Muscle of arm (tissue), 14 donors: Measurements from ENCODE around the gene FAM236A. TPM values are rescaled to one million over a fixed set of nuclear protein-coding genes. Genes with fewer than 3 reads are reported as not detected.
"Not testable (repeated sequence)": the region's sequence is repeated elsewhere in the genome, so short reads cannot be mapped to it uniquely, and the experiment has no call there.

ENCODE experiments used
- DNase-seq: peaks from one replicate; pipeline ENCODE4 v3.0.0-alpha.2; 2013
- long read RNA-seq, 11 donors: transcript quantifications; one replicate each; lab custom pipeline, GENCODE V29; 2026
- polyA plus RNA-seq, 12 donors: library from polyadenylated mRNA; unstranded; fragments of 120-200 nt; gene quantifications; one replicate each; pipeline ENCODE4 v1.2.1, GENCODE V29; 2013; ENCODE audit not compliant: insufficient read length in 12 of 12

The FAM236A gene
- polyA plus RNA-seq: under 1 TPM in 1 of 12 donors, not detected in 11; 0.39 TPM
- long read RNA-seq, donor 1: 0 reads
- long read RNA-seq, donor 2: 0 reads
- long read RNA-seq, donor 3: 0 reads
- long read RNA-seq, donor 4: 0 reads
- long read RNA-seq, donor 5: 0 reads
- long read RNA-seq, donor 6: 0 reads
- long read RNA-seq, donor 7: 0 reads
- long read RNA-seq, donor 8: 0 reads
- long read RNA-seq, donor 9: 0 reads
- long read RNA-seq, donor 10: 0 reads
- long read RNA-seq, donor 11: 0 reads

DNA sequence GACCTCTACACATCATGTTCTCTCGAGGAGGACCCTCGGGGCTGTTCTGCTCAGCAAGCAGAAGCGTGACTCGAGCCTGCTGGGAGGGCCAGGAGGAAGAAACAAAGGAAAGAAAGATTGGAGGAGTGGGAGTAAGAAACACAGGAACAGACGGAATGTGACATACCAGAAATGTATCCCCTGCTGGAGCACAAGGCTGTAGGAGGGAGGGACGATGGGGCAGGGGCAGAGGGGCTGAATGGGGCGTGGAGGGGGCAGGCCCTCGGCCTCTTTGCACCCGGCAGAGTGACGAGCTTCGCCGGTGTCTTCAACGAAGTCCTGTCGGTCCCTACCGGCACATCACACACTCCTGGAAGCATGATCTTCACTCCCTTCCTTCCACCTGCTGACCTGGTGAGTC is at the start of gene FAM236A:
TSS of gene FAM236A (plus strand) at position 301 of the 400 bp plus-strand sequence. CDS start at position 358, 57 bp downstream.
- DNase-seq: not testable (repeated sequence)

DNA sequence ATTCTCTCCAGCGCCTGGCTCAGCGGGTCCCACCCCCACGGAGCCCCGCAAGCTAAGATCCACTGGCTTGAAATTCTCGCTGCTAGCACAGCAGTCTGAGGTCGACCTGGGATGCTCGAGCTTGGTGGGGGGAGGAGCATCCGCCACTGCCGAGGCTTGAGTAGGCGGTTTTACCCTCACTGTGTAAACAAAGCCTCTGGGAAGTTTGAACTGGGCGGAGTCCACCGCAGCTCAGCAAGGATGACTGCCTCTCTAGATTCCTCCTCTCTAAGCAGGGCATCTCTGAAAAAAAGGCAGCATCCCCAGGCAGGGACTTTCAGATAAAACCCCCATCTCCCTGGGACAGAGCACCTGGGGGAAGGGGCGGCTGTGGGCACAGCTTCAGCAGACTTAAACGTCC is 48.3 kb upstream of the FAM236A start:
- DNase-seq: not testable (repeated sequence)

DNA sequence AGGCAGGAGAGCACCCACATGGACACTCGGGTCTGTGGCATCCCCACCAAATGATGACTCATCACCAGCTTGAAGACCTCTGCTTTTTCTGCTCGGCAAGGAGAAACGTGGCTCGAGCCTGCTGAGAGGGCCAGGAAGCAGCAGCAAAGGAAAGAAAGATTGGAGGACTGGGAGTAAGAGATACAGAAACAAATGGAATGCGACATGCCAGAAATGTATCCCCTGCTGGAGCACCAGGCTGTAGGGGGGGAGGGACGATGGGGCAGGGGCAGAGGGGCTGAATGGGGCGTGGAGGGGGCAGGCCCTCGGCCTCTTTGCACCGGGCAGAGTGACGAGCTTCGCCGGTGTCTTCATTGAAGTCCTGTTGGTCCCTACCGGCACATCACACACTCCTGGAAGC is 25.7 kb upstream of the FAM236A start, which contains the start of gene FAM236C:
TSS of gene FAM236C (plus strand) at position 301 of the 400 bp plus-strand sequence. CDS start 100 bp downstream, outside the sequence.
- DNase-seq: not testable (repeated sequence)

GRCh38 chrX:72916096-72916495 is 21.9 kb upstream of the FAM236A start:
- DNase-seq: not testable (repeated sequence)

- DNase-seq: not testable (repeated sequence)
Observed at GRCh38 chrX:72932283-72932682, 5.7 kb upstream of the FAM236A start.

DNA sequence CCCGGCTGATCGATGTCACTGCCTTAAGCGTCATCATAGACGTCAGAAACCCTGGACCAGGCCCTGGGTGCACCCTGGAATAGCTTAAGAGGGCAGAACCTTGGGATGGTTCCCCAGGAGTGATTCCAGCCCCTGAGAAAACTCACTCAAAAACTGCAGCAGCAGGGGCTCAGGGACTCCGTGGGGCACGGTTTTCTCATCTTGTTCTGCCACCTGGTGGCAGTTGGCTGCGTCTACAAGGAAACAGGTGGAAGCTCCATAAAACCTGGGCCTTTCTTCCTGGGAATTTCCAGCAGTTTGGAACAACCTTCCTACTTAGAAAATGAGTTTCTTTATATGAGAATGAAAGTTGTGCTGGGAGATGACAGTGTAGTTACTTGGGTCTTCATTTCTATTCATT is 1.6 kb upstream of the FAM236A start:
- not testable (repeated sequence) for DNase-seq

GRCh38 chrX:72936882-72937455 is 1.0 kb upstream of the FAM236A start:
- not testable (repeated sequence) for DNase-seq

DNA sequence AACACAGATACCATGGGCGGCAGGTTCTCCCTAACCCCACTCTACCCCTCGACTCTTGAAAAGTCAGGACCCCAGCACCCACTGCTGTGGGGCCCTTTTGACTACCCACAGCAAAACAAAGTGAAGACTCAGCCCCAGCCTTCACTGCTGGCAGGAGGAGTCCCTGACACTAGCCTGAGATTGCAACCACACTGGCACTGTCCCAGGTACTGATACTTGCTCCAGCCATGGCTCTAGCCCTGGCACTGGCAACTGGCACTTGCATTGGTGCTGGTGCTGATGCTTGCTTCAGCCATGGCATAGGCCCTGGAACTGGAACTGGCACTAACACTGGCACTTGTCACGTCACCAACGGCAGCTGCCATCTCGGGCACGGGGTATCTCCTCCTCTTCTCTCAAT is 4.3 kb downstream of the FAM236A start:
- DNase-seq: not testable (repeated sequence)

- not testable (repeated sequence) for DNase-seq
Observed at GRCh38 chrX:72943035-72943818, 5.2 kb downstream of the FAM236A start.

DNA sequence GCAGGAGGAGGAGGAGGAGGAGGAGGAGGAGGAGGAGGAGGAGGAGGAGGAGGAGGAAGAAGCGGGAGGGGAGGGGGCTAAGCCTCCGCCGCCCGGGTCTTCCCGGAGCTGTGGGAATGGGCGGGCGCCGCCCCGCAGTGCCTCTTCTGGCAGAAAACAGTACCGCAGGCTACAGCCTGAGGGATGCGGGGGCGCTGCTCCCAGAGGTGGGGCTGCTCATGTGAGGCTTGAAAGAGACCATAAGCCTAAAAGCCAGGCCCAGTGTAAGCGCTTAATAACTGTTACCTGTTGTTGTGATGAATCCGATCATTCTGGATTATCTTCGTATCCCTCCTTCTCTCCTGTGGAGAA is 5.8 kb downstream of the FAM236A start, which contains the start of gene DMRTC1:
TSS of gene DMRTC1 (minus strand) at position 19 of the 351 bp plus-strand sequence. CDS start 68,143 bp downstream, outside the sequence.
- not testable (repeated sequence) for DNase-seq

DNA sequence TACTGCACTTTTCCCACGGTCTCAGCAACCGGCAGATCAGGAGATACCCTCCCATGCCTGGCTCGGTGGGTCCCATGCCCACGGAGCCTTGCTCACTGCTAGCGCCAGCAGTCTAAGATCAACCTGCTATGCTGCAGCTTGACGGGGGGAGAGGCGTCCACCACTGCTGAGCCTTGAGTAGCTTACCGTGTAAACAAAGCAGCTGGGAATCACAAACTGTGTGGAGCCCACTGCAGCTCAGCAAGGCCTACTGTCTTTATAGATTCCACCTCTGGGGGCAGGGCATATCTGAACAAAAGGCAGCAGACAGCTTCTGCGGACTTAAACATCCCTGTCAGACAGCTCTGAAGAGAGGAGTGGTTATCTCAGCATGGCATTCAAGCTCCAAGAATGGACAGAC is 22.0 kb downstream of the FAM236A start:
- not testable (repeated sequence) for DNase-seq

- not testable (repeated sequence) for DNase-seq
Observed at GRCh38 chrX:72971859-72972258, 33.9 kb downstream of the FAM236A start.

GRCh38 chrX:72974885-72975284 is 36.9 kb downstream of the FAM236A start:
- DNase-seq: not testable (repeated sequence)

GRCh38 chrX:72980894-72981469 is 43.0 kb downstream of the FAM236A start:
- DNase-seq: not testable (repeated sequence)

Other genes with a start within 250 kb of the FAM236A start
- gene PHKA1, start 223.9 kb upstream of the FAM236A start, polyA plus RNA-seq: 1 to 10 TPM in 10 of 12 donors, not detected in 2; 2.9 to 5.2 (median 3.6) TPM
- 1 to 10 TPM in 3 of 12 donors, under 1 TPM in 7, not detected in 2; 0.41 to 1.7 (median 0.78) TPM for gene DMRTC1B, start 161.3 kb upstream of the FAM236A start, polyA plus RNA-seq
- not detected for gene FAM236B, start 155.5 kb upstream of the FAM236A start, polyA plus RNA-seq
- not detected for gene FAM236D, start 130.0 kb upstream of the FAM236A start, polyA plus RNA-seq
- gene FAM236C, start 25.6 kb upstream of the FAM236A start, polyA plus RNA-seq: not detected
- 1 to 10 TPM in 2 of 12 donors, under 1 TPM in 4, not detected in 6; 0.20 to 1.2 (median 0.64) TPM for gene DMRTC1, start 5.6 kb downstream of the FAM236A start, polyA plus RNA-seq
- gene PABPC1L2B, start 64.7 kb downstream of the FAM236A start, polyA plus RNA-seq: under 1 TPM in 1 of 12 donors, not detected in 11; 0.08 TPM
- gene PABPC1L2A, start 141.3 kb downstream of the FAM236A start, polyA plus RNA-seq: under 1 TPM in 1 of 12 donors, not detected in 11; 0.10 TPM